Stimulated activated CD8-positive, alpha-beta memory T cell treated with anti-CD3 and anti-CD28 coated beads, Interleukin-7, amount 100 ng/mL, for 24 hours (primary cell): ENCODE results near the gene B4GALNT3.

Source experiments
- DNase-seq: peaks from one replicate; pipeline ENCODE4 v3.0.0-alpha.2; 2020; ENCODE audit warnings: low read depth

Gene B4GALNT3

GRCh38 chr12:509500-509899, 49.8 kb downstream of the B4GALNT3 start:
- no peak for DNase-seq

DNA sequence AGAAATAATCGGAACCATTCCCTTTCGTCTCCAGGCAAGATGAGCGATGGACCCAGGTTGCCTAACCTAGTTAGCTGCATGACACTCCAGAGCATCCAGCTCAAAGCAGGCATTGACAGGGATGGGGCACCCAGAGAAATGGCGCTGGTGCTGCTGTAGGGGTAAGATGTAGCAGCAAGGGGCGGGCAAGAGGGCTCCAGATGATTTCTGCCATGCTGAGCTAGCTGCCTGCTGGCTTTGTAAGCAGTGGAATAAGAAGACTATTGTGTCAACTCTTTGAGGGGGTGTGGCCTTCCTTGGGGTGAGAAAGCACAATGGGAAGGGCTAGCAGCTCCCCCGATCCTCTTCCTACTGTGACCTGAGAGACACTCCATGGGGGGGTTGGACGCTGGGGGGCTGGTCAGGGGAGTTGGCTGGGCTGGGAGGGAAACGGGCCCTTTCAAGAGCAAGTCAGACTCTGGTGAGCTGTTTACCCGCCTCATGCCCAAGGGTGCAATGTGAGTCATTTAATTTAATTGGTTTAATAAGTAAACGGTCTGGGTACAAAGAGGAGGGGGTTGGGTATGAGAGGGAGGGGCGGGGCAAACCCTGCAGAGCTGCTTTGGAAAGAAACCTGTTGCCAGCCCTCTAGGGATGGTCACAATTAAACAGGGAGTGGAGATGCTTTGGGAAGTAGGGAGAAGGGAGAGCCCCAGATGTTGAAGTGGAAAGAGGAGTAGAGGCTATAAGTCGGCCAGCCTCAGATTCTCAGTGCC, 50.5 kb downstream of the B4GALNT3 start:
- no peak for DNase-seq

GRCh38 chr12:512933-513332, 53.2 kb downstream of the B4GALNT3 start:
- no peak for DNase-seq

DNA sequence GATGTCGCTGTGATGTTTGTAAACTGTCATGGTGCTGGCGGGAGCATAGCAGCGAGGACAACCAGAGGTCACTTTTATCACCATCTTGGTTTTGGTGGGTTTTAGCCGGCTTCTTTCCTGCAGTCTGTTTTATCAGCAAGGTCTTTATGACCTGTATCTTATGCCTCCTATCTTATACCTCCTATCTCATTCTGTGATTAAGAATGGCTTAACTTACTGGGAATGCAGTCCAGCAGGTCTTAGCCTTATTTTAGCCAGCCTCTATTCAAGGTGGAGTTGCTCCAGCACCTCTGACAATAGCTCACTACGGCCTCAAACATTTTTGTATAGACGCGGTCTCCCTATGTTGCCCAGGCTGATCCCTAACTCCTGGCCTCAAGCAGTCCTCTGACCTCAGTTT, 53.7 kb downstream of the B4GALNT3 start:
- DNase-seq: no peak

DNA sequence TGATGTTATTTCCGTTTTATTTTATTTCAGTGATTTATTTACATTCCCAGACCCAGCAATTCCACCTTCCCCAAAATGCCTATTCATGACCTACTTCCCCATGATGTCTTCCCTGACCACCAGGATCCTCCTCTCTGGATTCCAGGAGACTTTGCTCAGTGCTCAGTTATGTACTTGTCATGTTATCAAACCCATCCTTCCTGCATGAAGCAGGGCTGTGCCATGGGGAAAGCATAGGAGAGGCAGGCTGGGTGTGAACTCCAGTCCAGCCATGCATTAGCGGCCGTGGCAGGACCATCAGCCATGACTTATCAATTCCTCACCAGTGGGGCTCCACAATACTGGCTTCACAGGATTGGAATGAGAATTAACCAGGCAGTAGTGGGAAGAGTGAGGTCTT, 57.8 kb downstream of the B4GALNT3 start:
- no peak for DNase-seq

DNA sequence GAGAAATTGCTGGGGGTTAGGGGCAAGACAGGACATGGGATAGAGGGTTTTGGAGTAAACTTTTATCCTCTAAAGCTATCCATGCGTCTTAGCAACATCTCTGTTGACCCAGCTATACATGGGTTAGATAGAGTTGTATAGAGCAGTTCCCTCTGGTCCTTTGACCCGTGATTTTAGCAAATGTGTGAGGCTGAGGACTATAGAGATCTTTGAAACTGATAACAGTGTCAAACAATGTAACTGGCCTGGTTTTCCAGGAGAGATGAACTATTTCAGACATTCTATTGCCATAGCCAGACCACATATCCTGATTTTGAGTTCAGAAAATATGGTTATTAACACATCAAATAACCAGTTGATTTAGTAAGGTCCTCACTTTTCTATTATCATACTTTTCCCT, 60.4 kb downstream of the B4GALNT3 start:
- no peak for DNase-seq

DNA sequence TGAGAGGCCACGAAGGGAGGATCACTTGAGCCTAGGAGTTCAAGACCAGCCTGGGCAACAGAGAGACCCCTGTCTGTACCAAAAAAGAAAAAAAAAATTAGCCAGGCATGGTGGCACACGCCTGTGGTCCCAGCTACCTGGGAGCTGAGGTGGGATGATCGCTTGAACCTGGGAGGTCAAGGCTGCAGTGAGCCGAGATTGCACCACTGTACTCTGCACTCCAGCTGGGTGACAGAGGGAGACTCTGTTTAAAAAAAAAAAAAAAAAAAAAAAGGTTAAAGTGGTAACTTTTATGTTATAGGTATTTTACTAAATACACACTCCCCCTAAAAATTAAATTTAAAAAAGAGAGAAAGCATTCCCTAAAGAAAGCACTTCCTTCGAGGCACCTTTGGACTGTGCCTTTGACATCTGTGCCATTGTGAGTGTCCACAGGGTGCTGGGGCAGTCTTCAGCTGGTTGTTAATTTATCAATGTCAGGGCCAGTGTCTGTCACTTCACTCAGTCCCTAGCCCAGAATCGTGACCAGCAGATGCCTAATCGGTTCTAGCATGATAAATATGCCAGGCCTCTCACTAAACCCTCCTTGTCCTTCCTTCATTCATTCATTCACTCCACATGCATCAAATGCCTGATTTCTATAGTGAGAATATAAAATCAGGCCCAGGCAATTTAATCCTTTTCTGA, 63.1 kb downstream of the B4GALNT3 start:
- DNase-seq: no peak

DNA sequence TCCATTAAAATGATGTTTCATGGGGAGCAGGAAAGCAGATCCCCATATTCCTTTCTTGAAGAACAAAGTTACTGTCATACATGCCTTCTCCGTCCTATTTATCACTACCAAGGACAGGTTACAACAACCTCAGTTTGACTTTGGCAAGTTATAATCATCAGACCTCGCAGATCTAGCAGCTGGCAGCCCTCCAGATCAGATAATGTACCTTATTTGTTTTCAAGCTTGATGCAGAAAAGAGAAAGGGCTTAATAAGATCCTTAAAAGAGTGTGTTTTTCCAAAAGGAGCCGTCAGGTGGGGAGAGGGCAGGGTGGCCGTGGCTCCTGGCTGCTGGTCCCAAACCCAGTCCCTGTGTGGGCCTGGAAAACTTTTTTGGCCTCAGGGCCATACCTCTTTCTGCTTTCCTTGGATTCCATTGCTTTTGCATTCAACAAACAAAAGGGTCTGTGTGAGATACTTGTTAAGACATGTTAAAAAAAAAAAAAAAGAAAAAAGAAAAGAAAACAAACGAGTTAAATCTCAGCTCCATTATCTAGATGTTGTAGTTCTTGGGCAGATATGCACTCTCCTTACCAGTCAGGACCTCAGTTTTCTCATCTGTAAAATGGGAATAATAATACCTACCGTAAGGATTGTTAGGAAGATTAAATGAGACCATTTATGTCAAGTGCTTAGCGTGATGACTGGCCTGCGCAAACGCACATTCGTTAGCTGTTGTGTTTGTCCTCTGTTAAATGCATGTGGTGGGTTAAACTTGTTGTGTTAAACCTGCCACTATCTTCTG, 64.6 kb downstream of the B4GALNT3 start:
- no peak for DNase-seq

- no peak for DNase-seq
Measured at GRCh38 chr12:526089-526488, 66.3 kb downstream of the B4GALNT3 start.

GRCh38 chr12:527241-527640, 67.5 kb downstream of the B4GALNT3 start:
- no peak for DNase-seq

GRCh38 chr12:527729-528128, 68.0 kb downstream of the B4GALNT3 start:
- no peak for DNase-seq

DNA sequence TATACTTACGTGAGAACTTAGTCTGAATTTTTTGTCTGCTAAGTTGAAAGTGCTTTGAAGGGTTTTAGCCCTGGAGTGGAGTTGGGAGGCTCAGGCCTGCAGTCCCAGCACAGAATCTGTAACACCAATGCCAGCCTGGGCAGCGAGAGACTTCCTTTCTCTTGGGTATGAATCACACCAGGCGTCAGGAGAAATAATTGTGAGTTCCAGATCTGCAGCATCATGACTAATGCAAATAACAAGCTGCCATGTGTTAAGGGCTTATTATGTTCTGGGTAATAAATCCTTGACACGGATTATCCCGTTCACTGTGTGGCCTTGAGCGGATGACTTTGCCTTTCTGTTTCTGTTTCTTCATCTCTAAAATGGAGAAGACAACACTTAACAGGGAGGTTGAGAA, 70.6 kb downstream of the B4GALNT3 start:
- DNase-seq: no peak

DNA sequence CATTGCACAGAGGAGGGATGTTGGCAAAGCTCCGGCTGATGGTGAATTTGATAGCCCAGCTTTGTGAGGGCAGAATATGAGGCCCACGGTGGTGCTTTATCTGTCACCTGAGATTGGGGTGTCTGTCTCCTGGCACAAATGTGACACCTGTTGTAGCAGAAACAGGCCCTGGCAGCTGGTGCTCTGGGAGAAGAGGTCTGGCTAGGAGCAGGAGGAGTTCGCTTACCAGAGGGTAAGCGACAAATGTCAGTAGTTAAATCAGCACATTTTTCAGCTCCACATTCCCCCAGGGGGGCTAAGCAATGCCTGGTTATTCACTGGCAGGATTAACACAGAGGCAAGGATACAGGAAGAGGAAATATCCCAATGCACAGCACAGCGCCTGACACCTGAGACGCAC, 71.1 kb downstream of the B4GALNT3 start:
- DNase-seq: no peak

- no peak for DNase-seq
Measured at GRCh38 chr12:531951-532585, 72.3 kb downstream of the B4GALNT3 start.

GRCh38 chr12:532908-533565, 73.3 kb downstream of the B4GALNT3 start:
- no peak for DNase-seq

- no peak for DNase-seq
Measured at GRCh38 chr12:533718-534117, 74.0 kb downstream of the B4GALNT3 start.

DNA sequence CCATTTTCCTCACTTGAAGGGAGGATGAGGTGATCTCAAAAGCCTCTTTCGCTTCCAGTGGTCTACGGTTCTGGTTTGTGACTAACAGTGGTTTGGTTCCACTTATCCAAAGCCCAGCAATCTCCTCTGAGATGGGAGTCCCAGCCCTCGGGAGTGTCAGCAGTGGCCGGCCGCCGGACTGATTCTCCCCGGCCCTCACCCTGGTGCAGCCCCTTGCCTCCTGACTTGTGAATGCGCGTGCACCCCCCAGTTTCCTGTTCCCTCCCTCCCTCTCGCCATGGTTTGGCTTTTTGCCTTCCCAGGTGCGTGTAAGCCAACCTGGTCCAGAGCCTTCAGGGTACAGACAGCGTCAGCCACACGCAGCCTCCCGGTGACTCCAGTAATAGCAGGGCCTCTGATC, 74.5 kb downstream of the B4GALNT3 start:
- DNase-seq: no peak

DNA sequence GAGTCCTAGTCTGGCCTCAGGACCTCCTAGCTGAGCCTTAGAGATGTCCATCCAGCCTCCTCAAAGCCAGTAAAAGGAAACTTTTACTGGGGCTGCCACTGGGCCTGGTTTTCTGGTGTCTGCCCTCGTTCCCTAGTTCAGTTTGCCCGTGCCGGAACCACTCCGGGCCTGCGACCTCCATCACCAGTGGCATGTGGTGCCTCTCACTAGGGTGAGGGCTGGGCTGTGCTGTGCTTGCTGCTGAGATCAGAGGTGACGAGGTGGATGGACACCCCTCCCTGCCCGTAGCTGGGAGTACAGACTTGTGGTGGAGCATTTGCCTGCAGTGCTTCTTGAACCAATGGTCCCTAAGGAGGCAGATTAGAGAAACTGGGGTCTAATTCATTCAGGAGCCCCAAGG, 75.7 kb downstream of the B4GALNT3 start:
- DNase-seq: no peak

DNA sequence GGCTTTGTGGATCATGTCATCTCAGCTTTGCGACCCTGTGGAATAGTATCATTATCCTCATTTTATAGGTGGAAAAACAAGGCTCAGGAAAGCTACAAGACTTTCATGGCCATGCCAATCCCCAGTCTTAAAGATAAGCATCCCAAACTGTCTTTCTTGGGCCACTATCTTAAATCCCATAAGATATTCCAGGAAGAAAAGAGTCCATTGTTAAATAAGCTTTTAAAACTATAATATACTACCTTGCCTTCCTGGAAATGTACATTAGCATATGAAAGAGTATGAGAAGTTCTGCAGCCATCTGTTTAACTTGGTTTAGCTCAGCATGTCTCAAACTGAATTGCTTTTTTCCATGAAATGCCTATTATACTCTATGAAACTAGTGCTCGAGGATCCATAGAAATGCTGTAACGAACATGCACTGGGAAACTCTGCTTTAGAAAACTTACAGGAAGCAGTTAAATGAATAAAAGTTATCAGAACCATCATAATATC, 77.1 kb downstream of the B4GALNT3 start:
- no peak for DNase-seq

- DNase-seq: no peak
Measured at GRCh38 chr12:537772-538171, 78.0 kb downstream of the B4GALNT3 start.

DNA sequence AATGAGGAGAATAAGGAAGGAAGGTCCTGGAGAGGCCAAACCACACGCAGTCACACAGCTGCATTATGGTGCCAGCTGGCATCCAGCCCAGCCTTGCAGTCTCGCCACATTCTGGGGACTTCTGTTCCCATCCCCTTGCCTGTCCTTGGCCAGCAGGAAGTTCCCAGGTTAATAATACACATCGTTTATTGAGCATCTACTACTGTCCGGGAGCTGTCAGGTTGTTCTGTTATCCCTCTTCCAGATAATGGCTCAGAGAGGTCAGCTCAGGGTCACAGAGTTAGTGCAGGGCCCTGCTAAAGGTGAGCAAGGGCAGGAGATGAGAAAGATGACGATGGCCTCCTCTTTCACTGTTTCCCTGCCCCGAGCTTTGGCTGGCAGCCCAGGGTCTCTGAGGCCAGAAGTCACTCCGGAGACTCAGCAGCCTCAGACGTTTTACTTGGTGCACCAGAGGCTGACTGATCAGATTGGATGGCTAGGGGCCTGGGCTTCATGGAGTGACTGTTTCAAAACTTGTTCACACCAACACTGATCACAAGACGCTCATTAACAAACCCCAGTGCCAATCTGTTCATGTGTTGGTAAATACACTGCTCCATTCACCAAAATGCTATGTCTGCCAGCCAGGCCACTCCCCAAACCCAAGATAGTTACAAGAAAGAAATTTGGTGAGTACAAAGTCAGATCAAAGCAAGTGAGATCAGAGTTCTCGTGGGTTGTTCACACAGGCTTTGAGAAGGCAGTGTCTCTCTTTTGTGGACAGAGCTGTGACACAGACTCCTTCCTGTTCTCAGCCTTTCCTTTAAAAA, 79.2 kb downstream of the B4GALNT3 start:
- no peak for DNase-seq
